ENCODE results near the gene TEF. TPM values are rescaled to one million over a fixed set of nuclear protein-coding genes. Genes with fewer than 3 reads are reported as not detected.
"Not testable (repeated sequence)": the region's sequence is repeated elsewhere in the genome, so short reads cannot be mapped to it uniquely, and the experiment has no call there.

TEF gene
- total RNA-seq, 1 experiment from 2014 or later: 12.0 TPM

- DNase-seq (ENCODE audit: low spot score); H3K4me3 Mint-ChIP-seq; H3K9me3 Mint-ChIP-seq; H3K27me3 Mint-ChIP-seq (ENCODE audit: low read depth); ATAC-seq; H3K4me1 Mint-ChIP-seq; CTCF ChIA-PET: not testable (repeated sequence)
- Mint-ChIP-seq H3K27ac (peak overlapping the region; percentile 53; the same call in 1 of the 2 replicates), H3K36me3 (peaks cover 25% of the 10 kb centered on the region)
- POLR2A ChIA-PET: interaction anchor here (1.4 kb wide), 1 partner anchor 12 kb away, joined by 4 read pairs; the partner anchor contains the start of gene TOB2
These were observed 52.7 kb downstream of the TEF start for GRCh38 chr22:41434361-41435003.

GRCh38 chr22:41435560-41435959 lies 53.8 kb downstream of the TEF start:
- Mint-ChIP-seq H3K27ac (no peak overlapping the region), H3K4me1 (no peaks in the 10 kb centered on the region), H3K9me3 (no peaks in the 10 kb centered on the region), H3K27me3 (ENCODE audit: low read depth) (no peaks in the 10 kb centered on the region), H3K36me3 (peaks cover 25% of the 10 kb centered on the region), H3K4me3 (no peak overlapping the region)
- DNase-seq (ENCODE audit: low spot score): no peak
- ChIA-PET POLR2A (no interaction called here), CTCF (no interaction called here)
- ATAC-seq: no peak
- TF ChIP-seq ATF3 (CRISPR knock-in tag; conservative IDR thresholded peaks at IDR 0.05) (no peak), ZNF121 (CRISPR knock-in tag; IDR thresholded peaks at IDR 0.05) (no peak), HMGA2 (CRISPR knock-in tag; IDR thresholded peaks at IDR 0.05) (no peak), ARID4B (CRISPR knock-in tag; IDR thresholded peaks at IDR 0.05; ENCODE audit: borderline replicate concordance) (no peak), CREM (CRISPR knock-in tag; IDR thresholded peaks at IDR 0.05) (no peak)

GRCh38 chr22:41436322-41437113 lies 54.8 kb downstream of the TEF start:
- H3K36me3 Mint-ChIP-seq: peaks cover 27% of the 10 kb centered on the region

More at GRCh38 chr22:41436322-41437113, 54.8 kb downstream of the TEF start:
- Mint-ChIP-seq H3K27ac (0 out of 2 replicates have a peak overlapping the region, but pooled peaks have one; percentile 57), H3K27me3 (ENCODE audit: low read depth) (no peaks in the 10 kb centered on the region), H3K4me1 (no peaks in the 10 kb centered on the region), H3K9me3 (no peaks in the 10 kb centered on the region), H3K4me3 (no peak overlapping the region)
- TF ChIP-seq AFF4 (CRISPR knock-in tag; IDR thresholded peaks at IDR 0.05; ENCODE audit: borderline replicate concordance) (no peak), ZNF671 (CRISPR knock-in tag; IDR thresholded peaks at IDR 0.05) (no peak), GTF2I (CRISPR knock-in tag; conservative IDR thresholded peaks at IDR 0.05) (no peak), HMGXB4 (CRISPR knock-in tag; IDR thresholded peaks at IDR 0.05) (no peak), OVOL2 (CRISPR knock-in tag; IDR thresholded peaks at IDR 0.05; ENCODE audit: borderline replicate concordance) (no peak)
- POLR2A ChIA-PET: interaction anchor here (0.5 to 1.4 kb wide), 3 partner anchors 11 to 48 kb away, joined by 3 to 8 read pairs (median 6); partner anchors contain the start of gene TOB2
- CTCF ChIA-PET: interaction anchor here (2.1 kb wide), 1 partner anchor 33 kb away, joined by 14 read pairs; no protein-coding TSS in a partner anchor
- DNase-seq (ENCODE audit: low spot score) (no peak), ATAC-seq (no peak)

All from WTC11 (cell line).